ENCODE results near the gene PRX. TPM values are rescaled to one million over a fixed set of nuclear protein-coding genes. Genes with fewer than 3 reads are reported as not detected.
A peak's percentile ranks its signal among the peaks of the same experiment; 100 is the strongest.

Gene PRX
- total and polyA plus RNA-seq, 9 of the 15 experiments (the other 6 are each of a cell fraction or from before 2014, with no cell fraction given) = 0.65 to 3.5 (median 1.7) TPM; not detected in 2

DNA sequence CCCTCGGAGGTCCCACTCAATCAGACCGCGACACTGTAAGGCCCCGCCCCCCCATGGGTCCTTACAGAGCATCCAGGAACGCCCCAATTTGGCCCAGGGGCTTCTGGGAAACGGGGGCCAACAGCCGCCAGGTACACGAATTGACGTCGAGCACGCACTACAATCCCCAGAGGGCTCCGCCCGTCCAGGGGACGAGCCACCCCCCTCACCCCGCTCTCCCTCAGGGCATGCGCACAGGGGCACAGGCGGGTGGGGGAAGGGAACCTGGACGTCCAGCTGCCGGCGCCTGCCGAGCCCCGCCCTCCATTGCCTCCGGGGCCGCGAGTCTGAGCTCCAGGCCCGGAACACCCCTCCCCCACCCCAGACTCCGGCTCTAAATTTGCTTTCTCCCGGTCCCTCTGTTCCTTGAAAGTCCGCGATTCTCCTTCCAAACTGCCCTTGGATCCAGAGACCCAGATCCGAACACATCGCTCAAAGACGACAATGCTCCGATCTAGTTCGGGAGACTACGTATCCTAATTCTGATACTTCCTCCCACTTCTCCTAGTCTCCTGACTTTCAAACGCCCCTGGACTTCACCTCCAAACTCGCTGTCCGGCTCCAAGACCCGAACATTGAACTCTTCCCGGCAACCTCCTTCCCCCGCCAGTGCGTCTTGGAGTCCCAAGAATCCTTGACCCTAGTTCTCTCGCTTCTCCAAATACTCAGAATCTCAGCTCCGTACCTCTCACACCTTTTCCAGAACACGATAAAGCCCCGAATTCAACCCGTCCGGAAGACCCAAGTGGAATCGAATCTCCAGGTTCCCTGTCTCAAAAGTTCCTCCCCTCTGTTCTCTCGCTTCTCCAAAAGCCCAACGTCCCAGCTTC is 30.2 kb upstream of the PRX start (continued):
- TF ChIP-seq, protein P1, sequence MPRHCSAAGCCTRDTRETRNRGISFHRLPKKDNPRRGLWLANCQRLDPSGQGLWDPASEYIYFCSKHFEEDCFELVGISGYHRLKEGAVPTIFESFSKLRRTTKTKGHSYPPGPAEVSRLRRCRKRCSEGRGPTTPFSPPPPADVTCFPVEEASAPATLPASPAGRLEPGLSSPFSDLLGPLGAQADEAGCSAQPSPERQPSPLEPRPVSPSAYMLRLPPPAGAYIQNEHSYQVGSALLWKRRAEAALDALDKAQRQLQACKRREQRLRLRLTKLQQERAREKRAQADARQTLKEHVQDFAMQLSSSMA (CRISPR knock-in tag; IDR thresholded peaks at IDR 0.05) = no peak
- TF ChIP-seq NR2F6 (CRISPR knock-in tag; IDR thresholded peaks at IDR 0.05) (no peak), SMC3 (conservative IDR thresholded peaks at IDR 0.05; ENCODE audit: insufficient read depth, low read depth, low read length) (no peak), ARHGAP35 (IDR thresholded peaks at IDR 0.05; ENCODE audit: partially characterized antibody) (peak; percentile 60), ZNF561 (CRISPR knock-in tag; conservative IDR thresholded peaks at IDR 0.05) (no peak), TEAD1 (CRISPR knock-in tag; IDR thresholded peaks at IDR 0.05) (no peak; a peak in 1 of 4 replicates), TEAD2 (tag; IDR thresholded peaks at IDR 0.05) (no peak), MCM5 (IDR thresholded peaks at IDR 0.05; ENCODE audit: low read depth) (no peak), TAF15 (IDR thresholded peaks at IDR 0.05; ENCODE audit: low read depth, low read length) (no peak)
- TF ChIP-seq, protein P2, sequence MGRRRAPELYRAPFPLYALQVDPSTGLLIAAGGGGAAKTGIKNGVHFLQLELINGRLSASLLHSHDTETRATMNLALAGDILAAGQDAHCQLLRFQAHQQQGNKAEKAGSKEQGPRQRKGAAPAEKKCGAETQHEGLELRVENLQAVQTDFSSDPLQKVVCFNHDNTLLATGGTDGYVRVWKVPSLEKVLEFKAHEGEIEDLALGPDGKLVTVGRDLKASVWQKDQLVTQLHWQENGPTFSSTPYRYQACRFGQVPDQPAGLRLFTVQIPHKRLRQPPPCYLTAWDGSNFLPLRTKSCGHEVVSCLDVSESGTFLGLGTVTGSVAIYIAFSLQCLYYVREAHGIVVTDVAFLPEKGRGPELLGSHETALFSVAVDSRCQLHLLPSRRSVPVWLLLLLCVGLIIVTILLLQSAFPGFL (CRISPR knock-in tag; IDR thresholded peaks at IDR 0.05) = no peak
- TF ChIP-seq, protein P3, sequence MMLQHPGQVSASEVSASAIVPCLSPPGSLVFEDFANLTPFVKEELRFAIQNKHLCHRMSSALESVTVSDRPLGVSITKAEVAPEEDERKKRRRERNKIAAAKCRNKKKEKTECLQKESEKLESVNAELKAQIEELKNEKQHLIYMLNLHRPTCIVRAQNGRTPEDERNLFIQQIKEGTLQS (IDR thresholded peaks at IDR 0.05) = no peak
- TF ChIP-seq, protein P3 (CRISPR knock-in tag; conservative IDR thresholded peaks at IDR 0.05) = no peak
- TF ChIP-seq, protein P4, sequence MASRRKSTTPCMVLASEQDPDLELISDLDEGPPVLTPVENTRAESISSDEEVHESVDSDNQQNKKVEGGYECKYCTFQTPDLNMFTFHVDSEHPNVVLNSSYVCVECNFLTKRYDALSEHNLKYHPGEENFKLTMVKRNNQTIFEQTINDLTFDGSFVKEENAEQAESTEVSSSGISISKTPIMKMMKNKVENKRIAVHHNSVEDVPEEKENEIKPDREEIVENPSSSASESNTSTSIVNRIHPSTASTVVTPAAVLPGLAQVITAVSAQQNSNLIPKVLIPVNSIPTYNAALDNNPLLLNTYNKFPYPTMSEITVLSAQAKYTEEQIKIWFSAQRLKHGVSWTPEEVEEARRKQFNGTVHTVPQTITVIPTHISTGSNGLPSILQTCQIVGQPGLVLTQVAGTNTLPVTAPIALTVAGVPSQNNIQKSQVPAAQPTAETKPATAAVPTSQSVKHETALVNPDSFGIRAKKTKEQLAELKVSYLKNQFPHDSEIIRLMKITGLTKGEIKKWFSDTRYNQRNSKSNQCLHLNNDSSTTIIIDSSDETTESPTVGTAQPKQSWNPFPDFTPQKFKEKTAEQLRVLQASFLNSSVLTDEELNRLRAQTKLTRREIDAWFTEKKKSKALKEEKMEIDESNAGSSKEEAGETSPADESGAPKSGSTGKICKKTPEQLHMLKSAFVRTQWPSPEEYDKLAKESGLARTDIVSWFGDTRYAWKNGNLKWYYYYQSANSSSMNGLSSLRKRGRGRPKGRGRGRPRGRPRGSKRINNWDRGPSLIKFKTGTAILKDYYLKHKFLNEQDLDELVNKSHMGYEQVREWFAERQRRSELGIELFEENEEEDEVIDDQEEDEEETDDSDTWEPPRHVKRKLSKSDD (conservative IDR thresholded peaks at IDR 0.05; ENCODE audit: low read length) = no peak
- TF ChIP-seq, protein P5, sequence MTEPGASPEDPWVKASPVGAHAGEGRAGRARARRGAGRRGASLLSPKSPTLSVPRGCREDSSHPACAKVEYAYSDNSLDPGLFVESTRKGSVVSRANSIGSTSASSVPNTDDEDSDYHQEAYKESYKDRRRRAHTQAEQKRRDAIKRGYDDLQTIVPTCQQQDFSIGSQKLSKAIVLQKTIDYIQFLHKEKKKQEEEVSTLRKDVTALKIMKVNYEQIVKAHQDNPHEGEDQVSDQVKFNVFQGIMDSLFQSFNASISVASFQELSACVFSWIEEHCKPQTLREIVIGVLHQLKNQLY (CRISPR knock-in tag; conservative IDR thresholded peaks at IDR 0.05) = 0 out of 4 replicates have a peak, but pooled peaks of 1 of the 2 experiments have one; percentile 62
- TF ChIP-seq, protein P6, sequence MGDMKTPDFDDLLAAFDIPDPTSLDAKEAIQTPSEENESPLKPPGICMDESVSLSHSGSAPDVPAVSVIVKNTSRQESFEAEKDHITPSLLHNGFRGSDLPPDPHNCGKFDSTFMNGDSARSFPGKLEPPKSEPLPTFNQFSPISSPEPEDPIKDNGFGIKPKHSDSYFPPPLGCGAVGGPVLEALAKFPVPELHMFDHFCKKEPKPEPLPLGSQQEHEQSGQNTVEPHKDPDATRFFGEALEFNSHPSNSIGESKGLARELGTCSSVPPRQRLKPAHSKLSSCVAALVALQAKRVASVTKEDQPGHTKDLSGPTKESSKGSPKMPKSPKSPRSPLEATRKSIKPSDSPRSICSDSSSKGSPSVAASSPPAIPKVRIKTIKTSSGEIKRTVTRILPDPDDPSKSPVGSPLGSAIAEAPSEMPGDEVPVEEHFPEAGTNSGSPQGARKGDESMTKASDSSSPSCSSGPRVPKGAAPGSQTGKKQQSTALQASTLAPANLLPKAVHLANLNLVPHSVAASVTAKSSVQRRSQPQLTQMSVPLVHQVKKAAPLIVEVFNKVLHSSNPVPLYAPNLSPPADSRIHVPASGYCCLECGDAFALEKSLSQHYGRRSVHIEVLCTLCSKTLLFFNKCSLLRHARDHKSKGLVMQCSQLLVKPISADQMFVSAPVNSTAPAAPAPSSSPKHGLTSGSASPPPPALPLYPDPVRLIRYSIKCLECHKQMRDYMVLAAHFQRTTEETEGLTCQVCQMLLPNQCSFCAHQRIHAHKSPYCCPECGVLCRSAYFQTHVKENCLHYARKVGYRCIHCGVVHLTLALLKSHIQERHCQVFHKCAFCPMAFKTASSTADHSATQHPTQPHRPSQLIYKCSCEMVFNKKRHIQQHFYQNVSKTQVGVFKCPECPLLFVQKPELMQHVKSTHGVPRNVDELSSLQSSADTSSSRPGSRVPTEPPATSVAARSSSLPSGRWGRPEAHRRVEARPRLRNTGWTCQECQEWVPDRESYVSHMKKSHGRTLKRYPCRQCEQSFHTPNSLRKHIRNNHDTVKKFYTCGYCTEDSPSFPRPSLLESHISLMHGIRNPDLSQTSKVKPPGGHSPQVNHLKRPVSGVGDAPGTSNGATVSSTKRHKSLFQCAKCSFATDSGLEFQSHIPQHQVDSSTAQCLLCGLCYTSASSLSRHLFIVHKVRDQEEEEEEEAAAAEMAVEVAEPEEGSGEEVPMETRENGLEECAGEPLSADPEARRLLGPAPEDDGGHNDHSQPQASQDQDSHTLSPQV (IDR thresholded peaks at IDR 0.05) = no peak
